BE2C (cell line): ENCODE measurements around the gene MAFG.

Experiments used
- DNase-seq: peaks from one replicate; pipeline ENCODE4 v3.0.0-alpha.2; 2020
- H3K27me3 ChIP-seq: fragments of 250-450 bp; sonication (Bioruptor Pico); 2 replicates; pipeline ENCODE4 v1.5.1; 2020; ENCODE audit warnings: mild to moderate bottlenecking
- H3K36me3 ChIP-seq: fragments of 250-450 bp; sonication (Bioruptor Pico); 2 replicates; pipeline ENCODE4 v1.5.1; 2020; ENCODE audit warnings: mild to moderate bottlenecking
- H3K4me1 ChIP-seq: fragments of 250-450 bp; sonication (Bioruptor Pico); 2 replicates; pipeline ENCODE4 v1.5.1; 2020
- H3K4me3 ChIP-seq: 2 replicates; pipeline ENCODE4 v1.5.1; 2011; ENCODE audit warnings: low read depth, low read length
- H3K9me3 ChIP-seq: fragments of 250-450 bp; sonication (Bioruptor Pico); 2 replicates; pipeline ENCODE4 v1.5.1; 2020
- CTCF ChIP-seq: IDR thresholded peaks from 2 replicates; pipeline ENCODE4 v1.5.1; 2012; ENCODE audit warnings: mild to moderate bottlenecking, low read depth, low read length

The MAFG gene

GRCh38 chr17:81961521-81962498 lies 34.3 kb upstream of the MAFG start:
- Histone ChIP-seq H3K4me1 (peaks cover 12% of the 10 kb centered on the region), H3K9me3 (no peaks in the 10 kb centered on the region), H3K36me3 (no peaks in the 10 kb centered on the region), H3K27me3 (peaks cover 22% of the 10 kb centered on the region), H3K4me3 (no peak overlapping the region)
- TF ChIP-seq CTCF = no peak
- no peak for DNase-seq

GRCh38 chr17:81961087-81961511 lies 33.6 kb upstream of the MAFG start, which contains the start of gene NOTUM:
Gene NOTUM, minus strand, starts transcription at chr17:81961187. Its CDS starts 278 bp downstream, at chr17:81960909.
- H3K9me3 ChIP-seq = no peaks in the 10 kb centered on the region
- no peak; the same call in 1 of the 2 replicates for TF ChIP-seq CTCF
- peaks cover 9% of the 10 kb centered on the region for H3K4me1 ChIP-seq
- H3K27me3 ChIP-seq = peaks cover 22% of the 10 kb centered on the region
- H3K36me3 ChIP-seq = no peaks in the 10 kb centered on the region
- H3K4me3 ChIP-seq = peak within 1 kb of the TSS; percentile 19
- DNase-seq = peak; percentile 53

- peaks cover 22% of the 10 kb centered on the region for H3K27me3 ChIP-seq
- no peaks in the 10 kb centered on the region for H3K36me3 ChIP-seq
- no peak for DNase-seq
- H3K4me1 ChIP-seq = peaks cover 7% of the 10 kb centered on the region
- H3K4me3 ChIP-seq = peak overlapping the region; percentile 19
- TF ChIP-seq CTCF = no peak
- H3K9me3 ChIP-seq = no peaks in the 10 kb centered on the region
Measured at GRCh38 chr17:81960130-81960958, 32.8 kb upstream of the MAFG start.

GRCh38 chr17:81959362-81960129 lies 32.0 kb upstream of the MAFG start:
- peak; percentile 82 for DNase-seq
- Histone ChIP-seq H3K9me3 (no peaks in the 10 kb centered on the region), H3K27me3 (peaks cover 22% of the 10 kb centered on the region), H3K4me3 (peak overlapping the region; percentile 49), H3K4me1 (peaks cover 7% of the 10 kb centered on the region), H3K36me3 (no peaks in the 10 kb centered on the region)
- peak; percentile 42 for TF ChIP-seq CTCF

DNA sequence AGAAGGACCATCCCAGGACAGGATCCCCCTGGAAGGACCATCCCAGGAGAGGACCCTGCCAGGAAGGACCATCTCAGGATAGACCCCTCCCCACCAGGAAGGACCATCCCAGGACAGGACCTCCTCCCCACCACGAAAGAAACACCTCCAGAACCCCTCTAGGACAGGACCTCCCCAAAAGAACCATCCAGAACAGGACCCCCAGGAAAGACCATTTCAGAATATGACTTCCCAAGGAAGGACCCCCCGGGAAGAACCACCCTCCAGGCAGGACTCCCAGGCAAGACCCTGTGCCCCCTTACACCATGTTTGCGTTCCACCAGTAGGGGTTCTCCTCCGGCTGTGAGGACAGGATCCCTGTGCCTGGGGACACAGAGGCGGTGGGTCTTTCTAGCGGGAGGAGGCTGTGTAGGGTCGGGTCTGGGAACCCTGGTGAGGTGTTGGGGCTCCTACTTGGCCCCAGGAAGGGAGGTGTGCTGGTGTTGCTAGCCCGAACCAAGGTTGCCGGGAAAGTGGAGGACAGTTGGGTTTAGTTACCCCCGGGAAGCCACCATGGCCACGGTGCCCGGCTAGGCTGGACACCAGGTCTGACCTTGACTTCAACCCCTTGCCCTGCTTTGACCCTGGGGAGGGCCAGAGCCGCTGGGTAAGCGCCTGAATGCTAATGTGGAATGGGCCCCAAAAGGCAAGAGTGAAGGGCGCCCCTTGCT lies 31.3 kb upstream of the MAFG start:
- no peaks in the 10 kb centered on the region for H3K36me3 ChIP-seq
- DNase-seq = no peak
- H3K4me1 ChIP-seq = peaks cover 7% of the 10 kb centered on the region
- peak; percentile 23; the same call in 1 of the 2 replicates for TF ChIP-seq CTCF
- peaks cover 22% of the 10 kb centered on the region for H3K27me3 ChIP-seq
- H3K4me3 ChIP-seq = peak overlapping the region; percentile 49
- H3K9me3 ChIP-seq = no peaks in the 10 kb centered on the region
